HepG2 (cell line): Measurements from ENCODE around the gene DNMBP. TPM values are rescaled to one million over a fixed set of nuclear protein-coding genes. Genes with fewer than 3 reads are reported as not detected.

Experiments
- ATAC-seq: fragments of 200-7000 bp; cut with Tn5 transposase; 3 replicates; pipeline ENCODE4 v1.9.1; 2020; ENCODE audit warnings: mild to moderate bottlenecking, moderate library complexity
- BruUV-seq: library from RNA; stranded (reverse); fragments of 400-500 nt; replicated peaks from 2 replicates; lab custom pipeline; 2021; lab: Mats Ljungman, UMichigan
- CTCF ChIA-PET: fragments of 300-600 bp; formaldehyde crosslinking; extraction: SDS; loops from one replicate; lab custom pipeline; 2021; ENCODE audit warnings: low total read pairs, inconsistent platforms, low intra/inter-chr PET ratio; lab: Yijun Ruan, JAX
- POLR2A ChIA-PET: fragments of 350-600 bp; sonication (Branson Sonifier 250); formaldehyde crosslinking; loops from one replicate; lab custom pipeline; 2020; ENCODE audit warnings: antibody characterized with exemption, inconsistent platforms; lab: Yijun Ruan, JAX
- DNase-seq: peaks from one replicate; pipeline ENCODE4 v3.0.0-alpha.2; 2015; ENCODE audit warnings: low spot score
- FAIRE-seq: peaks from 3 replicates; lab custom pipeline; 2011; peaks lifted over from hg19 to GRCh38; lab: Jason Lieb, UNC
- H2AFZ ChIP-seq: one replicate; pipeline ENCODE4 v1.6.1; 2011; ENCODE audit warnings: low read length, inconsistent platforms
- H3K27ac ChIP-seq: fragments of 300-600 bp; 3 replicates; pipeline ENCODE4 v1.8.0; 2011; ENCODE audit warnings: mixed run types, mild to moderate bottlenecking, mixed read lengths, low read length, inconsistent platforms; ENCODE audit not compliant: insufficient read depth; ENCODE audit errors: extremely low read length
- H3K27me3 ChIP-seq, 2 experiments: fragments of 200-600 bp in 1 of 2; 2 replicates in 1 of 2; 3 replicates in 1 of 2; pipeline versions ENCODE4 v1.6.0 to v1.8.0; 2011; ENCODE audit warnings: low read length in 2 of 2, mild to moderate bottlenecking in 2 of 2, moderate library complexity in 2 of 2, inconsistent platforms in 1 of 2; ENCODE audit not compliant: insufficient read depth in 2 of 2, control insufficient read depth in 1 of 2
- H3K36me3 ChIP-seq, 2 experiments: fragments of 200-600 bp in 1 of 2; replicated peaks in 1 of 2; 2 replicates in 1 of 2; 3 replicates in 1 of 2; pipeline versions ENCODE4 v1.5.1 to v1.8.0; 2011; ENCODE audit warnings: low read length in 2 of 2, inconsistent platforms in 1 of 2; ENCODE audit not compliant: insufficient read depth in 2 of 2, control insufficient read depth in 1 of 2
- H3K4me1 ChIP-seq: 2 replicates; pipeline ENCODE4 v1.5.1; 2012; ENCODE audit warnings: low read length, inconsistent platforms; ENCODE audit not compliant: insufficient read depth
- H3K4me2 ChIP-seq: 2 replicates; pipeline ENCODE4 v1.6.0; 2011; ENCODE audit warnings: low read depth, low read length, inconsistent platforms
- H3K4me3 ChIP-seq, 3 experiments: fragments of 200-600 bp in 1 of 3; sonication (generic), shearing (Covaris generic) in 1 of 3; replicated peaks in 1 of 3; 2 replicates each; pipeline ENCODE4 v1.5.1; 2011 to 2016; ENCODE audit warnings: low read length in 3 of 3, inconsistent platforms in 2 of 3, low read depth in 2 of 3, mild to moderate bottlenecking in 2 of 3, control low read depth in 1 of 3, mixed read lengths in 1 of 3; ENCODE audit not compliant: insufficient read depth in 1 of 3
- H3K79me2 ChIP-seq: one replicate; pipeline ENCODE4 v1.6.1; 2011; ENCODE audit warnings: low read length, inconsistent platforms; ENCODE audit not compliant: insufficient read depth
- H3K9ac ChIP-seq: 2 replicates; pipeline ENCODE4 v1.6.0; 2011; ENCODE audit warnings: mild to moderate bottlenecking, low read depth, low read length, inconsistent platforms; ENCODE audit not compliant: insufficient read depth
- H3K9me3 ChIP-seq: 2 replicates; pipeline ENCODE4 v1.5.1; 2012; ENCODE audit warnings: mild to moderate bottlenecking, low read length
- H4K20me1 ChIP-seq: 2 replicates; pipeline ENCODE4 v1.6.0; 2011; ENCODE audit warnings: inconsistent platforms, mild to moderate bottlenecking, low read length, moderate library complexity; ENCODE audit not compliant: insufficient read depth
- MXD4 ChIP-seq: IDR thresholded peaks from 2 replicates; pipeline ENCODE4 v1.6.1; 2016; ENCODE audit warnings: mild to moderate bottlenecking, missing biosample characterization, missing genetic modification reagents
- SIX4 ChIP-seq: sonication (generic); formaldehyde crosslinking; IDR thresholded peaks from 2 replicates; pipeline ENCODE4 v1.4.0; 2020; ENCODE audit warnings: missing genetic modification reagents
- ZBTB8A ChIP-seq: sonication (generic); formaldehyde crosslinking; IDR thresholded peaks from 2 replicates; pipeline ENCODE4 v1.4.0; 2020; ENCODE audit warnings: mild to moderate bottlenecking, low read depth, missing genetic modification reagents, borderline replicate concordance
- ZNF567 ChIP-seq: sonication (generic); formaldehyde crosslinking; IDR thresholded peaks from 2 replicates; pipeline ENCODE4 v1.8.1; 2023; ENCODE audit warnings: mild to moderate bottlenecking, missing genetic modification reagents, borderline replicate concordance
- ZNF574 ChIP-seq: sonication (generic); formaldehyde crosslinking; IDR thresholded peaks from 2 replicates; pipeline ENCODE4 v1.4.0; 2020; ENCODE audit warnings: missing genetic modification reagents
- ZNF746 ChIP-seq: sonication (generic); formaldehyde crosslinking; IDR thresholded peaks from 2 replicates; pipeline ENCODE4 v1.8.0; 2022; ENCODE audit warnings: mild to moderate bottlenecking, missing genetic modification reagents
- ZZZ3 ChIP-seq: sonication (generic); formaldehyde crosslinking; IDR thresholded peaks from 2 replicates; pipeline ENCODE4 v1.4.0; 2020; ENCODE audit warnings: missing genetic modification reagents, mild to moderate bottlenecking, borderline replicate concordance
- WGBS: methylation state at CpG from one replicate; pipeline ENCODE4 v1.1.6; 2017; ENCODE audit warnings: low lambda C conversion rate; 5-methylcytosine and 5-hydroxymethylcytosine counted together
- in situ Hi-C: cut with HindIII; loops from 2 replicates; pipeline ENCODE4 v1.10.0; 2017; ENCODE audit warnings: low pct_unique_long_range_greater_than_20kb; ENCODE audit not compliant: extremely low pct_ligation_motif_present
- intact Hi-C: fragments of 100-400 bp; cut with micrococcal nuclease; formaldehyde crosslinking; loops from one replicate; pipeline ENCODE4 v1.10.0; 2022; ENCODE audit not compliant: unreplicated experiment
- polyA plus RNA-seq, 8 experiments: library from polyadenylated mRNA; depleted of rRNA in 3 of 8; stranded (reverse) in 7 of 8; unstranded in 1 of 8; fragments of >200 nt; fragmentation: Illumina TruSeq in 4 of 8; extraction: Trizol in 4 of 8; gene quantifications; 2 replicates each; pipeline versions ENCODE4 v1.2.1 to v1.2.3, GENCODE V29; 2011 to 2016; ENCODE audit warnings: low read depth in 4 of 8, missing spikeins in 1 of 8, mixed read lengths in 1 of 8; ENCODE audit not compliant: insufficient read depth in 1 of 8
- total RNA-seq, 5 experiments: library from RNA; depleted of rRNA; stranded (reverse); fragments of >200 nt; fragmentation: Illumina TruSeq; extraction: Trizol; gene quantifications; 2 replicates each; pipeline ENCODE4 v1.2.3, GENCODE V29; 2016; ENCODE audit warnings: low read depth in 1 of 5

The DNMBP gene
- total and polyA plus RNA-seq, 2 of the 13 experiments (the other 11 are each of a cell fraction or from before 2014, with no cell fraction given), result 3.6 to 6.3 TPM

- no peak for TF ChIP-seq ZNF574 (CRISPR knock-in tag)
These were observed 24.1 kb upstream of the DNMBP start (continued) for GRCh38 chr10:100033766-100034418.

- H3K36me3 ChIP-seq, result no peaks in the 10 kb centered on the region
- CTCF ChIA-PET, result no interaction called here
- 72% methylated on average over 1 of the region's 1 CpG for WGBS
- H2AFZ ChIP-seq, result no peak overlapping the region
- no peak overlapping the region for H3K9ac ChIP-seq
- no peak for FAIRE-seq
- BruUV-seq, result no TSS peak
- H3K4me3 ChIP-seq, result no peak overlapping the region
- peaks cover 17% of the 10 kb centered on the region for H3K4me1 ChIP-seq
- H4K20me1 ChIP-seq, result no peaks in the 10 kb centered on the region
- intact Hi-C loops, result no loop called here
- H3K79me2 ChIP-seq, result no peaks in the 10 kb centered on the region
- no peak overlapping the region for H3K4me2 ChIP-seq
- POLR2A ChIA-PET, result no interaction called here
- H3K27ac ChIP-seq, result no peak overlapping the region
- H3K27me3 ChIP-seq, result no peaks in the 10 kb centered on the region
- TF ChIP-seq ZNF567 (CRISPR knock-in tag), result no peak
- no peak for TF ChIP-seq ZBTB8A (CRISPR knock-in tag)
- TF ChIP-seq MXD4 (CRISPR knock-in tag), result no peak
- TF ChIP-seq ZNF746 (CRISPR knock-in tag), result no peak
- TF ChIP-seq ZZZ3, result no peak
- TF ChIP-seq SIX4 (CRISPR knock-in tag), result no peak
- TF ChIP-seq, all 625 proteins: peak for 0
- no peak for DNase-seq
- H3K9me3 ChIP-seq, result peaks cover 11% of the 10 kb centered on the region
- in situ Hi-C loops, result no loop called here
- no peak for ATAC-seq
These were observed 17.7 kb upstream of the DNMBP start for GRCh38 chr10:100027416-100027815.
